ENCODE data around the gene CLEC4A.
"Not testable (repeated sequence)": the region's sequence is repeated elsewhere in the genome, so short reads cannot be mapped to it uniquely, and the experiment has no call there.

GRCh38 chr12:8184206-8184605 lies 60.8 kb downstream of the CLEC4A start:
- not testable (repeated sequence) for TF ChIP-seq CTCF (IDR thresholded peaks at IDR 0.05; ENCODE audit: low read depth, low read length); EZH2phosphoT487 (IDR thresholded peaks at IDR 0.05; ENCODE audit: low read depth)

Data from OCI-LY3 (cell line).